GM23248 (cell line): Measurements from ENCODE around the gene ZNF514.

ENCODE experiments used
- EZH2 ChIP-seq: fragments of 200-600 bp; sonication (generic); IDR thresholded peaks from 2 replicates; pipeline ENCODE4 v1.6.1; 2018; ENCODE audit warnings: antibody characterized with exemption, mild to moderate bottlenecking; ENCODE audit not compliant: insufficient read depth, poor library complexity, severe bottlenecking
- EZH2phosphoT487 ChIP-seq: fragments of 200-600 bp; sonication (generic); IDR thresholded peaks from 2 replicates; pipeline ENCODE4 v1.6.1; 2018; ENCODE audit warnings: antibody characterized with exemption, moderate library complexity, mild to moderate bottlenecking, low read depth; ENCODE audit not compliant: insufficient read depth

DNA sequence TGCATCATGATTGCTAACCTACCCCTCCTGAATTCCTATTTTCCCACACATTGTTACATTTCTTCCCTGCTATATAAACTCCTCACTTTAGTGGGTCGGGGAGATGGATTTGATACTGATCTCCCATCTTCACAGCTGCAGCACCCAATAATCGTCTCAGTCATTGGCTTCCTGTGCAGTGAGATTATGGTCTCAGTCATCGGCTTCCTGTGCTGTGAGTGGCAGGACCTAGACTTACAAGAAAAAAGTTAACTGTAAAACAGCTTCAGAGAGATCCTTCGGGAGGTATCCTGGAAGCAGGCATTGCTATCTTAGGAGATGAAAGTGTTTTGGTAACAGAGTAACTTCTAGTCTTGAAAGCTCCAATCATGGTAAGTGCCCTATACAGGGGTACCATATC is 44.3 kb upstream of the ZNF514 start:
- TF ChIP-seq EZH2phosphoT487: no peak
- no peak for TF ChIP-seq EZH2
